Body of pancreas (tissue), 4 donors: Measurements from ENCODE around the gene SCMH1. TPM values are rescaled to one million over a fixed set of nuclear protein-coding genes. Genes with fewer than 3 reads are reported as not detected.
A peak's percentile ranks its signal among the peaks of the same experiment; 100 is the strongest.

Experiments
- ATAC-seq: fragments of 150-250 bp; one replicate; pipeline ENCODE4 v1.9.1; 2016
- DNase-seq, 4 donors: peaks; one replicate each; pipeline ENCODE4 v3.0.0-alpha.2; 2019
- H3K27ac ChIP-seq, 4 donors: fragments of 200-600 bp; sonication (generic); 1 replicate in 3 of 4; 2 replicates in 1 of 4; pipeline versions ENCODE4 v1.5.1 to v1.6.1; 2016 to 2019; ENCODE audit warnings: mild to moderate bottlenecking in 1 of 4, mixed read lengths in 1 of 4, moderate library complexity in 1 of 4
- H3K27me3 ChIP-seq, 2 donors: fragments of 200-600 bp; sonication (generic); one replicate each; pipeline ENCODE4 v1.6.0; 2016; ENCODE audit warnings: mild to moderate bottlenecking in 1 of 2
- H3K36me3 ChIP-seq, 2 donors: fragments of 200-600 bp; sonication (generic); replicated peaks in 1 of 2; 2 replicates each; pipeline ENCODE4 v1.5.1; 2016; ENCODE audit warnings: low read depth in 2 of 2; ENCODE audit not compliant: insufficient read depth in 1 of 2
- H3K4me1 ChIP-seq: fragments of 200-600 bp; sonication (generic); one replicate; pipeline ENCODE4 v1.6.0; 2016
- H3K4me3 ChIP-seq, 2 donors: fragments of 200-600 bp; sonication (generic); 1 replicate in 1 of 2; 2 replicates in 1 of 2; pipeline ENCODE4 v1.5.1; 2016 to 2019
- H3K9me3 ChIP-seq, 3 donors: fragments of 200-600 bp; sonication (generic); 1 replicate in 2 of 3; 2 replicates in 1 of 3; pipeline ENCODE4 v1.5.1; 2016
- POLR2A ChIP-seq, 3 donors: fragments of 450-650 bp; IDR thresholded peaks; one replicate each; pipeline ENCODE4 v1.6.1; 2016; ENCODE audit warnings: antibody characterized with exemption in 3 of 3, mild to moderate bottlenecking in 2 of 3
- WGBS, 2 donors: methylation state at CpG; one replicate each; pipeline ENCODE4 v1.1.5; 2017; 5-methylcytosine and 5-hydroxymethylcytosine counted together
- intact Hi-C: fragments of 100-400 bp; cut with DNase I; formaldehyde crosslinking; loops from one replicate; pipeline ENCODE4 v1.15.1; 2023
- total RNA-seq, 2 donors: library from RNA; depleted of rRNA; stranded (reverse); fragments of >200 nt; gene quantifications; one replicate each; pipeline ENCODE4 v1.1.0, GENCODE V29; 2016
- TF ChIP-seq, protein P1 (sequence below), 7 experiments: fragments of 450-650 bp in 4 of 7; fragments of 200-600 bp in 3 of 7; sonication (generic) in 3 of 7; IDR thresholded peaks; one replicate each; pipeline ENCODE4 v1.5.1; 2016 to 2019; ENCODE audit warnings: antibody characterized with exemption in 7 of 7

Gene SCMH1
- total RNA-seq, 2 donors from 2014 or later: 25.4 to 33.3 TPM

DNA sequence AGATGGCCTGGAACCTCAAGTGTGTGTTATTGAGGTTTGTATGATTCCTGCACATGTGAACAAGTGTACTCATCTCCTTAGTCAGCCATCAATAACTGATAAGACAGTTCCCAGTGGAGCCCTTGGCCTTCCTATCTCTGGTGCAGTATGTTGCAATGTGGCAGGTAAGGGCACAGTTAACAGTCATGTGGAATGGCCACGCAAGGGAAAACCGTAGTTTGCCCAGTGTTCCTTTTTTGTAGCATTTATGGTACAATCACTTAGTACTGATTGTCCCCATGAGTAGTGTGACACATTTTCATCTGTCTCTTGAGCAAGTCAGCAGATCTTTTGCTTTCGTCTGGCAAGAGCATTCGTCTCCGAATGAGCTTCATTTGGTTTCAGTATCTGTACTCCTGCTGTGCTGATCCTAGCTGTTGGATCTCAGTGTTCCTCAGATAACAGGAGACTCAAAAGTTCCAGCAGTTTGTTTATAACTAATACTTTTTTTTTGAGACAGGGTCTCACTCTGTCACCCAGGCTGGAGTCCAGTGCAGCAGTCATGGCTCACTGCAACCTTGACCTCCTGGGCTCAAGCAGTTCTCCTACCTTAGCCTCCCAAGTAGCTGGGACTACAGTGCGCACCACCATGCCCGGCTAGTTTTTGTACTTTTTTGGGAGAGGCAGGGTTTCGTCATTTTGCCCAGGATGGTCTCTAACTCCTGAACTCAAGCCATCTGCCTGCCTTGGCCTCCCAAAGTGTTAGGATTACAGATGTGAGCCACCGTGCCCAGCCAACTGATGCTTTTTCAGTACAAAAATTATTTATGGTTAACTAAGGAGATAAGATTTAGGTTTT, 254.4 kb downstream of the SCMH1 start:
- H3K36me3 ChIP-seq: peaks cover 0 to 2% of the 10 kb centered on the region in 2 donors
- DNase-seq (no peak), ATAC-seq (no peak)
- intact Hi-C loops: no loop called here
- TF ChIP-seq, protein P1, sequence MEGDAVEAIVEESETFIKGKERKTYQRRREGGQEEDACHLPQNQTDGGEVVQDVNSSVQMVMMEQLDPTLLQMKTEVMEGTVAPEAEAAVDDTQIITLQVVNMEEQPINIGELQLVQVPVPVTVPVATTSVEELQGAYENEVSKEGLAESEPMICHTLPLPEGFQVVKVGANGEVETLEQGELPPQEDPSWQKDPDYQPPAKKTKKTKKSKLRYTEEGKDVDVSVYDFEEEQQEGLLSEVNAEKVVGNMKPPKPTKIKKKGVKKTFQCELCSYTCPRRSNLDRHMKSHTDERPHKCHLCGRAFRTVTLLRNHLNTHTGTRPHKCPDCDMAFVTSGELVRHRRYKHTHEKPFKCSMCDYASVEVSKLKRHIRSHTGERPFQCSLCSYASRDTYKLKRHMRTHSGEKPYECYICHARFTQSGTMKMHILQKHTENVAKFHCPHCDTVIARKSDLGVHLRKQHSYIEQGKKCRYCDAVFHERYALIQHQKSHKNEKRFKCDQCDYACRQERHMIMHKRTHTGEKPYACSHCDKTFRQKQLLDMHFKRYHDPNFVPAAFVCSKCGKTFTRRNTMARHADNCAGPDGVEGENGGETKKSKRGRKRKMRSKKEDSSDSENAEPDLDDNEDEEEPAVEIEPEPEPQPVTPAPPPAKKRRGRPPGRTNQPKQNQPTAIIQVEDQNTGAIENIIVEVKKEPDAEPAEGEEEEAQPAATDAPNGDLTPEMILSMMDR (IDR thresholded peaks at IDR 0.05): no peak
- TF ChIP-seq POLR2A (IDR thresholded peaks at IDR 0.05): no peak
- WGBS, 2 donors: 70 to 71% methylated on average over 9 of the region's 9 CpGs
- H3K4me1 ChIP-seq: peaks cover 44% of the 10 kb centered on the region
- H3K27ac ChIP-seq: peak overlapping the region in 3 of 4 donors; percentile 2 to 68 (median 66)
- no peaks in the 10 kb centered on the region for H3K9me3 ChIP-seq
- H3K27me3 ChIP-seq: no peaks in the 10 kb centered on the region
- H3K4me3 ChIP-seq: no peak overlapping the region

DNA sequence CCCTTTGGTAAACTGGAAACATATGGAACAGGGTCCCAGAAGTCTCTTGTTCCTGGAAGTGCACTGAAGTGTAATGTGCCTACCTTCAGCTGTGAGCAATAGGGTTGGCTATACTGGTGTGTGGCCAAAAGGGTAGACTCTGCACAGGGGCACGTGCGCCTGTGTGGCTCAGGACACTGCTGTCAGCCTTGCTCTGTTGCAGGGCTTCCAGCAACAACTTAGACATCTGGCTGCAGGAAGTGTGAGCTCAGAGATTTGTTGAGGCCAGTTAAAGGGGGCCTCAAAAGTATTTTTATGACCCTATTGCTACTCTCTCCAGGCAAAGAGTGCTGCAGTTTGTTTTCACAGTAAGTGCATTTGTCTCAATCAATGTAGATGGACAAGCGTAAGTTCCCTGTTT, 255.2 kb downstream of the SCMH1 start:
- ATAC-seq (no peak), DNase-seq (no peak)
- H3K4me1 ChIP-seq: peaks cover 44% of the 10 kb centered on the region
- no peak overlapping the region for H3K4me3 ChIP-seq
- 59 to 76% methylated on average over 2 to 3 of the region's 3 CpGs for WGBS, 2 donors
- peaks cover 0 to 2% of the 10 kb centered on the region in 2 donors for H3K36me3 ChIP-seq
- peak overlapping the region; percentile 13 to 68 (median 46) for H3K27ac ChIP-seq
- H3K27me3 ChIP-seq: no peaks in the 10 kb centered on the region
- no peaks in the 10 kb centered on the region for H3K9me3 ChIP-seq
- TF ChIP-seq, protein P1 (IDR thresholded peaks at IDR 0.05): no peak
- no peak for TF ChIP-seq POLR2A (IDR thresholded peaks at IDR 0.05)
- intact Hi-C loops: no loop called here

DNA sequence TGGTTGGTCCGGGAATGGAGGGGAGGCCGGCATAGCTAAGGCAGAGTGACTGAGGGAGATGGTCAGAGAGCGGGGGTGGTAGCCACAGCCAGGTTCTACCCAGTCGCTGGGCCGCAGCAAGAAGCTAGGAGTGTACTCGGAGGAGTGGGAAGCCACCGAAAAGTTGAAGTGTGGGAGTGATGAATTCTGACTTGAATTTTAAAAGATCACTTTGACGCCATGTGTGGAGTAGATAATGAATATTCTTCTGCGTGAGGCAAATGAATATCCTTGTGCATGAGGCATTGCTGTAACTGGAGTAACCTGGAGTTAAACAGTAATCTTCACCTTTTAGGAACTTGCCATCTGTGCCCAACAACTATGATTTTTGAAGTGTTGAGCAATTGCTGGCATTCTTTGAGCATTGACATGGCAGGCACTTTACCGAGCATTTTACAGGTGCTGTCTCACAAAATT, 255.8 kb downstream of the SCMH1 start:
- peak; percentile 78 for ATAC-seq
- intact Hi-C loops: no loop called here

DNA sequence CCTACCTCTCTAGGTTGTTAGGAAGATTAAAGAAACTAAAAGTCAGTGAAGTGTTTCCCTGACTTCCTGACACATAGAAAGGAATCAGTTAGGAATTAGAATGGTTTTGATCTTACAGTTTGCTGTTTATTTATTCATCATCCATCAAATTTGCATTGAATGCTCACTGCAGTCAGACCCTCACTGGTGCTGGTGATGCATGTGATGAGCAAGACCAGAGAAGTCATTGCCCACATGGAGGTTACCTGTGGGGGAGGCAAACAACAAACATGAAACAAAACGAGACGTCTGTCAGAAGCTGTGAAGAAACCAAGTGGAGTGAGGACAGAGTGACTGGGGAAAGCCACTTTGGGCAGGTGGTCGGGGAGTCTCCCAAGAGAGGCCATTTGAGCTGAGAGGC, 256.2 kb downstream of the SCMH1 start:
- TF ChIP-seq, protein P1 (IDR thresholded peaks at IDR 0.05): no peak
- TF ChIP-seq POLR2A (IDR thresholded peaks at IDR 0.05): no peak
- no peak for ATAC-seq
- H3K27me3 ChIP-seq: no peaks in the 10 kb centered on the region
- H3K4me3 ChIP-seq: no peak overlapping the region
- 73 to 83% methylated on average over 3 of the region's 3 CpGs for whole genome bisulfite sequencing, 2 donors
- peak overlapping the region in 3 of 4 donors; percentile 13 to 68 (median 66) for H3K27ac ChIP-seq
- no peak for DNase-seq
- intact Hi-C loops: no loop called here
- H3K36me3 ChIP-seq: peaks cover 0 to 2% of the 10 kb centered on the region in 2 donors
- H3K4me1 ChIP-seq: peaks cover 52% of the 10 kb centered on the region
- H3K9me3 ChIP-seq: no peaks in the 10 kb centered on the region

More for the DNA sequence above, 255.8 kb downstream of the SCMH1 start:
- peaks cover 0 to 2% of the 10 kb centered on the region in 2 donors for H3K36me3 ChIP-seq
- no peaks in the 10 kb centered on the region for H3K9me3 ChIP-seq
- TF ChIP-seq, protein P1 (IDR thresholded peaks at IDR 0.05): no peak
- TF ChIP-seq POLR2A (IDR thresholded peaks at IDR 0.05): no peak
- peak overlapping the region; percentile 13 to 68 (median 46) for H3K27ac ChIP-seq
- peaks cover 47% of the 10 kb centered on the region for H3K4me1 ChIP-seq
- 70 to 78% methylated on average over 10 of the region's 10 CpGs for WGBS, 2 donors
- peak in 1 of 4 donors; percentile 55 for DNase-seq
- no peak overlapping the region for H3K4me3 ChIP-seq
- H3K27me3 ChIP-seq: no peaks in the 10 kb centered on the region
